Tibial nerve (tissue), 4 donors: ENCODE data around the gene MED13L. TPM values are rescaled to one million over a fixed set of nuclear protein-coding genes. Genes with fewer than 3 reads are reported as not detected.
"Not testable (repeated sequence)": the region's sequence is repeated elsewhere in the genome, so short reads cannot be mapped to it uniquely, and the experiment has no call there.

ENCODE experiments used
- DNase-seq, 2 donors: peaks; one replicate each; pipeline ENCODE4 v3.0.0-alpha.2; 2019; ENCODE audit warnings: low spot score in 2 of 2
- H3K27ac ChIP-seq, 4 donors: fragments of 200-600 bp; sonication (generic) in 3 of 4; one replicate each; pipeline ENCODE4 v1.5.1; 2017 to 2019; ENCODE audit warnings: mild to moderate bottlenecking in 1 of 4
- H3K27me3 ChIP-seq, 2 donors: fragments of 200-600 bp; sonication (generic) in 1 of 2; one replicate each; pipeline versions ENCODE4 v1.5.1 to v1.6.0; 2017 to 2019
- H3K36me3 ChIP-seq, 3 donors: fragments of 200-600 bp; sonication (generic); one replicate each; pipeline ENCODE4 v1.5.1; 2018 to 2019
- H3K4me1 ChIP-seq, 4 donors: fragments of 200-600 bp; sonication (generic) in 3 of 4; one replicate each; pipeline ENCODE4 v1.5.1; 2017 to 2019
- H3K4me3 ChIP-seq, 4 donors: fragments of 200-600 bp; sonication (generic) in 3 of 4; one replicate each; pipeline ENCODE4 v1.5.1; 2017 to 2019; ENCODE audit warnings: mild to moderate bottlenecking in 1 of 4, moderate library complexity in 1 of 4
- H3K9me3 ChIP-seq, 4 donors: fragments of 200-600 bp; sonication (generic) in 3 of 4; one replicate each; pipeline ENCODE4 v1.5.1; 2017 to 2019
- EP300 ChIP-seq, 2 donors: sonication (generic); formaldehyde crosslinking; IDR thresholded peaks; one replicate each; pipeline ENCODE4 v1.6.1; 2017; ENCODE audit warnings: antibody characterized with exemption in 2 of 2, mild to moderate bottlenecking in 1 of 2
- POLR2A ChIP-seq, 2 donors: fragments of 450-650 bp; IDR thresholded peaks; one replicate each; pipeline ENCODE4 v1.6.1; 2017; ENCODE audit warnings: antibody characterized with exemption in 2 of 2, mild to moderate bottlenecking in 2 of 2, moderate library complexity in 2 of 2
- WGBS, 2 donors: methylation state at CpG; one replicate each; pipeline ENCODE4 v1.1.5; 2018; 5-methylcytosine and 5-hydroxymethylcytosine counted together
- total RNA-seq, 4 donors: library from RNA; depleted of rRNA; stranded (reverse); fragments of >200 nt; gene quantifications; one replicate each; pipeline ENCODE4 v1.1.0, GENCODE V29; 2016
- TF ChIP-seq, protein P1 (sequence below), 5 experiments: fragments of 200-600 bp in 3 of 5; fragments of 450-650 bp in 2 of 5; sonication (generic) in 3 of 5; IDR thresholded peaks; one replicate each; pipeline ENCODE4 v1.5.1; 2016 to 2019; ENCODE audit warnings: antibody characterized with exemption in 5 of 5, mild to moderate bottlenecking in 3 of 5, moderate library complexity in 2 of 5

The MED13L gene
- total RNA-seq, 4 donors from 2014 or later, result 138 to 234 (median 218) TPM

- Histone ChIP-seq H3K36me3 (no peaks in the 10 kb centered on the region), H3K9me3 (no peaks in the 10 kb centered on the region), H3K27me3 (no peaks in the 10 kb centered on the region), H3K4me3 (no peak overlapping the region), H3K27ac (no peak overlapping the region), H3K4me1 (peaks cover 0 to 5% (median 0%) of the 10 kb centered on the region in 4 donors)
- no peak for DNase-seq
- TF ChIP-seq, protein P1, sequence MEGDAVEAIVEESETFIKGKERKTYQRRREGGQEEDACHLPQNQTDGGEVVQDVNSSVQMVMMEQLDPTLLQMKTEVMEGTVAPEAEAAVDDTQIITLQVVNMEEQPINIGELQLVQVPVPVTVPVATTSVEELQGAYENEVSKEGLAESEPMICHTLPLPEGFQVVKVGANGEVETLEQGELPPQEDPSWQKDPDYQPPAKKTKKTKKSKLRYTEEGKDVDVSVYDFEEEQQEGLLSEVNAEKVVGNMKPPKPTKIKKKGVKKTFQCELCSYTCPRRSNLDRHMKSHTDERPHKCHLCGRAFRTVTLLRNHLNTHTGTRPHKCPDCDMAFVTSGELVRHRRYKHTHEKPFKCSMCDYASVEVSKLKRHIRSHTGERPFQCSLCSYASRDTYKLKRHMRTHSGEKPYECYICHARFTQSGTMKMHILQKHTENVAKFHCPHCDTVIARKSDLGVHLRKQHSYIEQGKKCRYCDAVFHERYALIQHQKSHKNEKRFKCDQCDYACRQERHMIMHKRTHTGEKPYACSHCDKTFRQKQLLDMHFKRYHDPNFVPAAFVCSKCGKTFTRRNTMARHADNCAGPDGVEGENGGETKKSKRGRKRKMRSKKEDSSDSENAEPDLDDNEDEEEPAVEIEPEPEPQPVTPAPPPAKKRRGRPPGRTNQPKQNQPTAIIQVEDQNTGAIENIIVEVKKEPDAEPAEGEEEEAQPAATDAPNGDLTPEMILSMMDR (IDR thresholded peaks at IDR 0.05), result no peak
- TF ChIP-seq POLR2A (IDR thresholded peaks at IDR 0.05) (no peak), EP300 (IDR thresholded peaks at IDR 0.05) (no peak)
- 76 to 85% methylated on average over 5 of the region's 5 CpGs for WGBS, 2 donors
Observed at GRCh38 chr12:116284396-116284795, 6.9 kb upstream of the MED13L start.

DNA sequence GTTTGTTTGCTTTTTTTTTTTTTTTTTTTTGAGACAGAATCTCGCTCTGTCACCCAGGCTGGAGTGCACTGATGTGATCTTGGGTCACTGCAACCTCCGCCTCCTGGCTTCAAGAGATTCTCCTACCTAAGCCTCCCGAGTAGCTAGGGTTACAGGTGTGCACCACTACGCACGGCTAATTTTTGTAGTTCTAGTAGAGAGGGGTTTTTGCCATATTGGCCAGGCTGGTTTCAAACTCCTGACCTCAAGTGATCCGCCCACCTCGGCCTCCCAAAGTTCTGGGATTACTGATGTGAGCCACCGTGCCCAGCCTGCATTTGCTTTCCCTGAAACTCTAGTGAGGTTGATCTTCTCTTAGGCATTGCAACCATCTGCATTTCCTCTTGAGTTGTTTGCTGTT lies 6.4 kb upstream of the MED13L start:
- not testable (repeated sequence) for H3K36me3 ChIP-seq, H3K27me3 ChIP-seq, H3K27ac ChIP-seq, DNase-seq, H3K9me3 ChIP-seq, H3K4me3 ChIP-seq, H3K4me1 ChIP-seq
- 88 to 91% methylated on average over 8 of the region's 8 CpGs for WGBS, 2 donors

DNA sequence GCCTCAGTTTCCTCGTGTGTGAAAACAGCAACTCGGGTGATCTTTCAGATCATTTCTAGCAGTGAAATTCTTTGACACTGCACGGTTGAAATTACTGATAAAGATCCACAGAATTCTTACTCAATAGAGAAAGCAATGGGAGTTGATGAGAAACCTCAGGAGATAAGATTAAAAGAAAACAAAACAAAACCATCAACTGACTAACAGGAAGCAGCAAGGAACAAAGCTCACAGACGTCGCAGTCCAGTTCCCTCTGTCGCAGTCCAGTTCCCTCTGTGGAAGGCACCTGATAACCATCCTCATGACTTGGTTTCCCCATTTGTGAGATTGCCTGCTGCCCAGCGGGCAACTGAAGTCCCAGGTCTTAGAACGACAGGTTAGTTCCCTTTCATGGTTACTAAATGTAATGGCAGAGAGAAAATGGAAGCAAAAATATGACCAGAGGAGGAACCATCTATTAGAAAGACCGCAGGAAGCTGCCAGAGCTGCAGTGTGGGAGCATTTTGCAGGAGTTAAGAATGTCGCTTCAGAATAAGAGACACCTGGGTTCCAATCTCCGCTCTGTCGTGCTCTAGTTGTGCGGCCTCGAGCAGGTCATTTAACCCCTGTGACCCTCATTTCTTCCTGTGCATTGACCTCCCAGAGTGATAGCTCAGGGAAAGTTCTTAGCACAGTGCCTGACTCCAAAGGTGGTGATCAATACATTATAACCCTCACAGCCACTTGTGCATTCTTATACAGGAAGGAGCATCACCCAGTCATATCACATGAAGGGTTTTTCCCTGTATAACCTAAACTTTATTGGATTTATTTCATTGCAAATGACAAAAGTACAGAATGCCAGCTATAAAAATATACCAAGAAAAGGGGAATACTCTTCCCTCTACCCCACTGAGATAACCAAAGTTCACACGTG lies 5.1 kb upstream of the MED13L start:
- peaks cover 0 to 12% (median 0%) of the 10 kb centered on the region in 4 donors for H3K4me1 ChIP-seq
- DNase-seq, result no peak
- peak overlapping the region in 1 of 4 donors; percentile 1 for H3K4me3 ChIP-seq
- 55 to 64% methylated on average over 15 of the region's 15 CpGs for WGBS, 2 donors
- H3K27ac ChIP-seq, result no peak overlapping the region
- no peaks in the 10 kb centered on the region for H3K36me3 ChIP-seq
- TF ChIP-seq POLR2A (IDR thresholded peaks at IDR 0.05) (no peak), EP300 (IDR thresholded peaks at IDR 0.05) (no peak)
- TF ChIP-seq, protein P1 (IDR thresholded peaks at IDR 0.05), result no peak
- no peaks in the 10 kb centered on the region for H3K9me3 ChIP-seq
- H3K27me3 ChIP-seq, result no peaks in the 10 kb centered on the region

- TF ChIP-seq, protein P1 (IDR thresholded peaks at IDR 0.05), result no peak
- TF ChIP-seq POLR2A (IDR thresholded peaks at IDR 0.05), result no peak
- TF ChIP-seq EP300 (IDR thresholded peaks at IDR 0.05), result no peak
- no peak overlapping the region for H3K4me3 ChIP-seq
- no peak for DNase-seq
- peaks cover 0 to 12% (median 0%) of the 10 kb centered on the region in 4 donors for H3K4me1 ChIP-seq
- H3K27ac ChIP-seq, result no peak overlapping the region
- H3K9me3 ChIP-seq, result no peaks in the 10 kb centered on the region
- WGBS, 2 donors, result 70 to 80% methylated on average over 5 of the region's 5 CpGs
- no peaks in the 10 kb centered on the region for H3K27me3 ChIP-seq
- no peaks in the 10 kb centered on the region for H3K36me3 ChIP-seq
Observed at GRCh38 chr12:116280595-116281290, 3.2 kb upstream of the MED13L start.

DNA sequence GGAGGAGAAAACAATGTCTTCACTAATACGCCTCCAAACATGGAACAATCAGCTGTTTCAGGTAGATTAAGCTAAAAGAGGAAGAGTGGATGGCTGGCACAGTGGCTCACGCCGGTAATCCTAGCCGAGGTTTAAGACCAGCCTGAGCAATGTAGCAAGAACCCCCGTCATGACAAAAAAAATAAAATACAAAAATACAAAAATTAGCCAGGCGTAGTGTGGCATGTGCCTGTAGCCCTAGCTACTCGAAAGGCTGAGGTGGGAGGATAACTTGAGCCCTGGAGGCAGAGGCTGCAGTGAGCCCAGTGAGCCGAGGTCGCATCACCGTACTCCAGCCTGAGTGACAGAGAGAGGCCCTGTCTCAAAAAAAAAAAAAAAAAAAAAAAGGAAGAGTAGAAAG lies 1.2 kb upstream of the MED13L start:
- Histone ChIP-seq H3K4me3 (no peak overlapping the region), H3K4me1 (peaks cover 0 to 31% (median 8%) of the 10 kb centered on the region in 4 donors), H3K36me3 (no peaks in the 10 kb centered on the region), H3K27me3 (no peaks in the 10 kb centered on the region), H3K9me3 (no peaks in the 10 kb centered on the region), H3K27ac (peak overlapping the region in 1 of 4 donors; percentile 18)
- TF ChIP-seq POLR2A (IDR thresholded peaks at IDR 0.05) (no peak), EP300 (IDR thresholded peaks at IDR 0.05) (no peak)
- TF ChIP-seq, protein P1 (IDR thresholded peaks at IDR 0.05), result no peak
- no peak for DNase-seq
- 82 to 83% methylated on average over 10 of the region's 10 CpGs for WGBS, 2 donors
